H1 (cell line): ENCODE measurements around the gene PROM2. TPM values are rescaled to one million over a fixed set of nuclear protein-coding genes. Genes with fewer than 3 reads are reported as not detected.

Experiments
- CTCF ChIA-PET: fragments of 300-600 bp; sonication (Branson Sonifier 250); formaldehyde crosslinking; loops from one replicate; lab custom pipeline; 2021; ENCODE audit not compliant: partially characterized antibody; lab: Charles Lee
- POLR2A ChIA-PET: fragments of 300-600 bp; sonication (Branson Sonifier 250); formaldehyde crosslinking; loops from one replicate; lab custom pipeline; 2021; ENCODE audit warnings: inconsistent platforms; ENCODE audit not compliant: partially characterized antibody; lab: Charles Lee
- DNase-seq, 2 experiments: peaks; one replicate each; pipeline versions ENCODE4 v3.0.0 to v3.0.0-alpha.2; 2010 to 2022; ENCODE audit warnings: low spot score in 2 of 2, low read depth in 1 of 2, mixed read lengths in 1 of 2
- FAIRE-seq: peaks from 2 replicates; lab custom pipeline; 2011; peaks lifted over from hg19 to GRCh38; lab: Jason Lieb, UNC
- H2AFZ ChIP-seq: 2 replicates; pipeline ENCODE4 v1.8.1; 2012; ENCODE audit warnings: low read length, inconsistent platforms
- H2AK5ac ChIP-seq: 2 replicates; pipeline ENCODE4 v1.6.1; 2013; ENCODE audit warnings: low read depth, low read length
- H2BK120ac ChIP-seq: replicated peaks from 2 replicates; pipeline ENCODE3; 2013; ENCODE audit warnings: low read depth, low read length, inconsistent platforms
- H2BK12ac ChIP-seq: 2 replicates; pipeline ENCODE4 v1.6.1; 2013; ENCODE audit warnings: low read depth, low read length
- H2BK15ac ChIP-seq: 2 replicates; pipeline ENCODE4 v1.6.1; 2013; ENCODE audit warnings: low read length
- H2BK20ac ChIP-seq: 2 replicates; pipeline ENCODE4 v1.6.1; 2013; ENCODE audit warnings: low read length
- H2BK5ac ChIP-seq: 2 replicates; pipeline ENCODE4 v1.6.1; 2013; ENCODE audit warnings: low read depth, low read length
- H3K14ac ChIP-seq: 2 replicates; pipeline ENCODE4 v1.6.1; 2013; ENCODE audit warnings: inconsistent platforms; ENCODE audit not compliant: insufficient read length
- H3K18ac ChIP-seq: 2 replicates; pipeline ENCODE4 v1.6.1; 2013; ENCODE audit warnings: low read length; ENCODE audit errors: extremely low read depth
- H3K23ac ChIP-seq: 2 replicates; pipeline ENCODE4 v1.6.1; 2013; ENCODE audit warnings: inconsistent platforms; ENCODE audit not compliant: insufficient read length
- H3K23me2 ChIP-seq: 2 replicates; pipeline ENCODE4 v1.6.1; 2013; ENCODE audit warnings: low read depth, low read length
- H3K27ac ChIP-seq: 2 replicates; pipeline ENCODE4 v1.6.1; 2011; ENCODE audit warnings: low read depth, low read length, inconsistent platforms
- H3K27me3 ChIP-seq, 4 experiments: replicated peaks in 1 of 4; 1 replicate in 1 of 4; 2 replicates in 3 of 4; pipeline versions ENCODE4 v1.6.1 to v1.8.1; 2011 to 2013; ENCODE audit warnings: low read length in 3 of 4, mild to moderate bottlenecking in 3 of 4, inconsistent platforms in 2 of 4, mixed read lengths in 2 of 4, moderate library complexity in 1 of 4; ENCODE audit not compliant: control insufficient read depth in 3 of 4, insufficient read depth in 3 of 4; ENCODE audit errors: extremely low read depth in 1 of 4
- H3K36me3 ChIP-seq, 4 experiments: 2 replicates each; pipeline versions ENCODE4 v1.6.1 to v1.8.1; 2011 to 2013; ENCODE audit warnings: mild to moderate bottlenecking in 4 of 4, low read length in 3 of 4, moderate library complexity in 2 of 4, control low read depth in 1 of 4, inconsistent platforms in 1 of 4; ENCODE audit not compliant: insufficient read depth in 4 of 4, control insufficient read depth in 2 of 4
- H3K4ac ChIP-seq: replicated peaks from 2 replicates; pipeline ENCODE3; 2013; ENCODE audit warnings: low read length, low read depth, mixed read lengths, inconsistent platforms; ENCODE audit not compliant: insufficient read length
- H3K4me1 ChIP-seq, 4 experiments: replicated peaks in 1 of 4; 1 replicate in 1 of 4; 2 replicates in 3 of 4; pipeline versions ENCODE4 v1.6.1 to v1.8.1; 2011 to 2013; ENCODE audit warnings: low read length in 3 of 4, inconsistent platforms in 2 of 4, mixed read lengths in 1 of 4; ENCODE audit not compliant: insufficient read depth in 4 of 4, control insufficient read depth in 3 of 4
- H3K4me2 ChIP-seq, 2 experiments: 2 replicates each; pipeline versions ENCODE4 v1.6.1 to v1.8.1; 2011 to 2013; ENCODE audit warnings: low read depth in 2 of 2, low read length in 2 of 2, control low read depth in 1 of 2, inconsistent platforms in 1 of 2, mild to moderate bottlenecking in 1 of 2; ENCODE audit not compliant: insufficient read depth in 1 of 2
- H3K4me3 ChIP-seq, 4 experiments: fragments of 200-600, 300-600 bp in 1 of 4; sonication (generic), shearing (Covaris generic), sonication (Bioruptor Twin) in 1 of 4; 2 replicates each; pipeline versions ENCODE4 v1.5.1 to v1.8.1; 2011 to 2016; ENCODE audit warnings: low read length in 4 of 4, low read depth in 3 of 4, control low read depth in 2 of 4, inconsistent platforms in 2 of 4, mild to moderate bottlenecking in 2 of 4, mixed read lengths in 1 of 4, moderate library complexity in 1 of 4; ENCODE audit not compliant: insufficient read depth in 2 of 4; ENCODE audit errors: extremely low read depth in 1 of 4
- H3K56ac ChIP-seq: replicated peaks from 2 replicates; pipeline ENCODE3; 2013; ENCODE audit warnings: low read depth, mild to moderate bottlenecking, mixed read lengths, low read length, inconsistent platforms; ENCODE audit not compliant: insufficient read length
- H3K79me1 ChIP-seq: 2 replicates; pipeline ENCODE4 v1.6.1; 2013; ENCODE audit warnings: low read depth, low read length, control low read depth
- H3K79me2 ChIP-seq, 2 experiments: 2 replicates each; pipeline versions ENCODE4 v1.6.1 to v1.8.1; 2012 to 2013; ENCODE audit warnings: low read length in 2 of 2, mild to moderate bottlenecking in 2 of 2, inconsistent platforms in 1 of 2; ENCODE audit not compliant: insufficient read depth in 2 of 2, control insufficient read depth in 1 of 2
- H3K9ac ChIP-seq, 4 experiments: replicated peaks in 1 of 4; 1 replicate in 1 of 4; 2 replicates in 3 of 4; pipeline versions ENCODE4 v1.6.1 to v1.8.1; 2011 to 2013; ENCODE audit warnings: low read depth in 3 of 4, low read length in 3 of 4, control low read depth in 2 of 4, mild to moderate bottlenecking in 2 of 4, moderate library complexity in 2 of 4, inconsistent platforms in 1 of 4; ENCODE audit errors: extremely low read depth in 1 of 4
- H3K9me3 ChIP-seq, 2 experiments: 2 replicates each; pipeline versions ENCODE4 v1.6.1 to v1.8.1; 2012 to 2013; ENCODE audit warnings: mild to moderate bottlenecking in 2 of 2, moderate library complexity in 2 of 2, control low read depth in 1 of 2, inconsistent platforms in 1 of 2, low read depth in 1 of 2, low read length in 1 of 2, mixed read lengths in 1 of 2; ENCODE audit not compliant: insufficient read depth in 2 of 2
- H4K20me1 ChIP-seq, 2 experiments: replicated peaks in 1 of 2; 2 replicates each; pipeline versions ENCODE3 to v1.8.1; 2011 to 2013; ENCODE audit warnings: inconsistent platforms in 2 of 2, low read length in 2 of 2, mild to moderate bottlenecking in 1 of 2; ENCODE audit not compliant: insufficient read depth in 2 of 2, control insufficient read depth in 1 of 2
- H4K5ac ChIP-seq: 2 replicates; pipeline ENCODE4 v1.6.1; 2013; ENCODE audit warnings: low read length, low read depth, mixed read lengths, inconsistent platforms; ENCODE audit not compliant: insufficient read length
- H4K8ac ChIP-seq: 2 replicates; pipeline ENCODE4 v1.8.0; 2013; ENCODE audit warnings: mild to moderate bottlenecking, moderate library complexity, low read length, inconsistent platforms; ENCODE audit not compliant: insufficient read depth; ENCODE audit errors: extremely low read depth
- H4K91ac ChIP-seq: replicated peaks from 2 replicates; pipeline ENCODE3; 2013; ENCODE audit warnings: low read length, mixed read lengths, inconsistent platforms; ENCODE audit not compliant: insufficient read length
- BRCA1 ChIP-seq: IDR thresholded peaks from 2 replicates; pipeline ENCODE4 v1.6.1; 2012; ENCODE audit warnings: low read depth, low read length, improper control_type of control experiment
- CREB1 ChIP-seq: IDR thresholded peaks from 2 replicates; pipeline ENCODE4 v1.6.1; 2012; ENCODE audit warnings: inconsistent platforms
- EGR1 ChIP-seq: IDR thresholded peaks from 2 replicates; pipeline ENCODE4 v1.6.1; 2011; ENCODE audit warnings: low read depth, low read length, borderline replicate concordance
- GABPA ChIP-seq: IDR thresholded peaks from 2 replicates; pipeline ENCODE4 v1.6.1; 2011; ENCODE audit warnings: mild to moderate bottlenecking, low read length, moderate library complexity, borderline replicate concordance; ENCODE audit not compliant: insufficient read depth
- JUND ChIP-seq: IDR thresholded peaks from 2 replicates; pipeline ENCODE4 v1.6.1; 2011; ENCODE audit warnings: mild to moderate bottlenecking, improper control_type of control experiment, low read length
- KDM1A ChIP-seq: fragments of 200-600, 300-600 bp; sonication (generic); IDR thresholded peaks from 2 replicates; pipeline ENCODE4 v1.7.1; 2016; ENCODE audit warnings: mild to moderate bottlenecking, low read length, borderline replicate concordance
- NRF1 ChIP-seq: IDR thresholded peaks from 2 replicates; pipeline ENCODE4 v1.6.1; 2011; ENCODE audit warnings: mild to moderate bottlenecking, low read depth, low read length, improper control_type of control experiment
- SAP30 ChIP-seq: fragments of 300-600 bp; sonication (generic); IDR thresholded peaks from 2 replicates; pipeline ENCODE4 v1.7.1; 2012; ENCODE audit warnings: low read length, moderate library complexity, mild to moderate bottlenecking, inconsistent platforms; ENCODE audit not compliant: insufficient read depth, insufficient replicate concordance
- SP2 ChIP-seq: IDR thresholded peaks from 2 replicates; pipeline ENCODE4 v1.6.1; 2012; ENCODE audit warnings: mild to moderate bottlenecking, low read length, inconsistent platforms
- SRF ChIP-seq: IDR thresholded peaks from 2 replicates; pipeline ENCODE4 v1.6.1; 2011; ENCODE audit warnings: mild to moderate bottlenecking, low read depth, low read length, moderate library complexity
- TAF1 ChIP-seq: IDR thresholded peaks from 2 replicates; pipeline ENCODE4 v1.6.1; 2011; ENCODE audit warnings: mild to moderate bottlenecking, low read depth, low read length
- YY1 ChIP-seq: IDR thresholded peaks from 2 replicates; pipeline ENCODE4 v1.6.1; 2011; ENCODE audit warnings: low read depth, mild to moderate bottlenecking, low read length
- WGBS, 2 experiments: shearing (Covaris generic) in 1 of 2; methylation state at CpG; one replicate each; pipeline versions ENCODE4 v1.1.6 to v1.1.7; 2013 to 2015; ENCODE audit warnings: low lambda C conversion rate in 2 of 2, mixed read lengths in 2 of 2, inconsistent platforms in 1 of 2, low coverage in 1 of 2, missing lambda C conversion rate in 1 of 2; ENCODE audit not compliant: insufficient replicate concordance in 2 of 2, insufficient coverage in 1 of 2, insufficient read length in 1 of 2; ENCODE audit errors: extremely low coverage in 1 of 2, missing lambda C conversion rate in 1 of 2; 5-methylcytosine and 5-hydroxymethylcytosine counted together
- polyA plus RNA-seq, 7 experiments: library from polyadenylated mRNA; depleted of rRNA in 3 of 7; stranded (reverse) in 5 of 7; unstranded in 2 of 7; fragments of >200 nt in 5 of 7; fragments of 200-250 nt in 2 of 7; gene quantifications; 1 replicate in 5 of 7; 2 replicates in 1 of 7; 4 replicates in 1 of 7; pipeline versions ENCODE4 v1.2.1 to v1.2.3, GENCODE V29; 2011 to 2013; ENCODE audit warnings: missing spikeins in 2 of 7, mixed read lengths in 2 of 7
- total RNA-seq: library from RNA; stranded (reverse); fragmentation: NEBNext Ultra II Directional; extraction: Animal tissue kit (Norgen Biotek cat#: 25700); gene quantifications from 2 replicates; pipeline ENCODE4 v1.2.1, GENCODE V29; 2021

Gene PROM2
- total and polyA plus RNA-seq, 2 of the 8 experiments (the other 6 are each of a cell fraction or from before 2014, with no cell fraction given): 1.6 to 3.8 TPM

GRCh38 chr2:95276888-95277245 lies 2.6 kb downstream of the PROM2 start:
- H3K4me3 ChIP-seq: no peak overlapping the region
- H3K14ac ChIP-seq: no peak overlapping the region
- no peaks in the 10 kb centered on the region for H3K36me3 ChIP-seq
- FAIRE-seq: no peak
- no peak overlapping the region for H4K5ac ChIP-seq
- WGBS, 2 experiments: no CpG with 5 or more reads among the region's 9 CpGs
- H3K79me2 ChIP-seq: no peaks in the 10 kb centered on the region
- no peak overlapping the region for H3K23ac ChIP-seq
- no peak overlapping the region for H2AK5ac ChIP-seq
- H3K4me1 ChIP-seq: peaks cover 0 to 33% (median 2%) of the 10 kb centered on the region in 4 experiments; a peak in 3 of 7 replicates
- H3K27ac ChIP-seq: no peak overlapping the region
- CTCF ChIA-PET: interaction anchor here (0.6 kb wide), 1 partner anchor 71 kb away, joined by 3 read pairs; no protein-coding TSS in a partner anchor
- no peak overlapping the region for H2BK12ac ChIP-seq
- no peak overlapping the region for H4K91ac ChIP-seq
- no peaks in the 10 kb centered on the region for H4K20me1 ChIP-seq
- no peak overlapping the region for H3K18ac ChIP-seq
- H3K9ac ChIP-seq: no peak overlapping the region
- no peaks in the 10 kb centered on the region for H3K23me2 ChIP-seq
- no peak overlapping the region for H3K4me2 ChIP-seq
- no peak overlapping the region for H2BK20ac ChIP-seq
- peak overlapping the region; percentile 63 for H4K8ac ChIP-seq
- DNase-seq: no peak
- no peaks in the 10 kb centered on the region for H3K79me1 ChIP-seq
- no peak overlapping the region for H3K4ac ChIP-seq
- H2BK15ac ChIP-seq: no peak overlapping the region
- peaks cover 57 to 96% of the 10 kb centered on the region in 2 experiments for H3K9me3 ChIP-seq
- H3K56ac ChIP-seq: no peak overlapping the region
- POLR2A ChIA-PET: interaction anchor here (0.6 kb wide), 1 partner anchor 111 kb away, joined by 3 read pairs; no protein-coding TSS in a partner anchor
- no peak overlapping the region for H2BK5ac ChIP-seq
- H2AFZ ChIP-seq: no peak overlapping the region
- no peaks in the 10 kb centered on the region for H3K27me3 ChIP-seq
- no peak overlapping the region for H2BK120ac ChIP-seq
- TF ChIP-seq NRF1: no peak
- TF ChIP-seq KDM1A: no peak
- TF ChIP-seq CREB1: no peak
- no peak for TF ChIP-seq GABPA
- TF ChIP-seq BRCA1: no peak
- TF ChIP-seq JUND: no peak
- TF ChIP-seq EGR1: no peak
- TF ChIP-seq SP2: no peak
- TF ChIP-seq YY1: no peak
- no peak for TF ChIP-seq SAP30
- no peak for TF ChIP-seq SRF
- no peak for TF ChIP-seq TAF1
